ENCODE measurements around the gene CNOT2. TPM values are rescaled to one million over a fixed set of nuclear protein-coding genes. Genes with fewer than 3 reads are reported as not detected.

CNOT2 gene
- total RNA-seq, 2 donors from 2014 or later = 54.5 to 55.5 TPM

DNA sequence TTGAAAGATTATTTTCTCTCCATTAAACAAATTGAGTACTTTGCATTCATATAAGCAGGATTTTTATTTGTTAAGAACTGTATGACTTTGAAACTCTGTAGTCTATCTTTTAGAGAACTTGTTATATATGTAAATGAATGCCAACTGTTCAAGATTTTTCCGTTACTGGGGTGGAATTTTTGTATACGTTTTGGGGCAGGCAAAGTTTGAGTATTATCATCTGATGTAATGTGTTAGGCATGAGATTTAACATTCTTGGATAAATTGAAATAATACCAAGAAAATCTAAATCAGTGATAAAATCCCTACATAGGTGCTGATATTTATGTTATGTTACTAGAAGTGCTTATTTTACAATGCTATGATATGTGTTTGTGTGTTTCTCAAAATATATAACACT lies 8.4 kb downstream of the CNOT2 start:
- Histone ChIP-seq H3K4me3 (no peak overlapping the region), H3K36me3 (no peaks in the 10 kb centered on the region), H3K27ac (no peak overlapping the region), H3K9me3 (no peaks in the 10 kb centered on the region), H3K27me3 (no peaks in the 10 kb centered on the region), H3K4me1 (peaks cover 0 to 40% of the 10 kb centered on the region in 2 donors)
- TF ChIP-seq, protein P1, sequence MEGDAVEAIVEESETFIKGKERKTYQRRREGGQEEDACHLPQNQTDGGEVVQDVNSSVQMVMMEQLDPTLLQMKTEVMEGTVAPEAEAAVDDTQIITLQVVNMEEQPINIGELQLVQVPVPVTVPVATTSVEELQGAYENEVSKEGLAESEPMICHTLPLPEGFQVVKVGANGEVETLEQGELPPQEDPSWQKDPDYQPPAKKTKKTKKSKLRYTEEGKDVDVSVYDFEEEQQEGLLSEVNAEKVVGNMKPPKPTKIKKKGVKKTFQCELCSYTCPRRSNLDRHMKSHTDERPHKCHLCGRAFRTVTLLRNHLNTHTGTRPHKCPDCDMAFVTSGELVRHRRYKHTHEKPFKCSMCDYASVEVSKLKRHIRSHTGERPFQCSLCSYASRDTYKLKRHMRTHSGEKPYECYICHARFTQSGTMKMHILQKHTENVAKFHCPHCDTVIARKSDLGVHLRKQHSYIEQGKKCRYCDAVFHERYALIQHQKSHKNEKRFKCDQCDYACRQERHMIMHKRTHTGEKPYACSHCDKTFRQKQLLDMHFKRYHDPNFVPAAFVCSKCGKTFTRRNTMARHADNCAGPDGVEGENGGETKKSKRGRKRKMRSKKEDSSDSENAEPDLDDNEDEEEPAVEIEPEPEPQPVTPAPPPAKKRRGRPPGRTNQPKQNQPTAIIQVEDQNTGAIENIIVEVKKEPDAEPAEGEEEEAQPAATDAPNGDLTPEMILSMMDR (IDR thresholded peaks at IDR 0.05) = no peak
- DNase-seq (ENCODE audit: low spot score) = no peak

DNA sequence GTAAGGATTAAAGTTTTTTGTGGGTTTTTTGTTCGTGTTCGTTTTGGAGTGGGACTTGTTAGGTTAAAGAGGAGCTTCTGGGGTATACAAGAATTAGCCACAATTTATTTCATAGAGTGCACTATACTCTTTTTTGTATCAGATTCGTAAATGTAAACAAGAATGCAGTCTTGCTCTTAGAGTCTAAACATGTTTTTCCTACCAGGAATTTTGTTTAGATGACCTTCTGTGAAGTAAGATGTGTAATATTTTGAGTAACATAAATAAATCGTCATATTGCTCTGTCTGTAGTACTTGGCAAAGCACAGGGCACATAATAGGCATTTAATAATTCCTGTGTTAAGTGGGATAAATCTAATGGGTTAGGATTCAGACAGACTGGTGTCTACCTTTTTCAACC lies 9.6 kb downstream of the CNOT2 start:
- H3K27ac ChIP-seq = no peak overlapping the region
- TF ChIP-seq, protein P1 (IDR thresholded peaks at IDR 0.05) = no peak
- no peaks in the 10 kb centered on the region for H3K36me3 ChIP-seq
- H3K27me3 ChIP-seq = no peaks in the 10 kb centered on the region
- H3K4me3 ChIP-seq = no peak overlapping the region
- DNase-seq (ENCODE audit: low spot score) = no peak
- H3K9me3 ChIP-seq = no peaks in the 10 kb centered on the region
- peaks cover 0 to 30% of the 10 kb centered on the region in 2 donors for H3K4me1 ChIP-seq

DNA sequence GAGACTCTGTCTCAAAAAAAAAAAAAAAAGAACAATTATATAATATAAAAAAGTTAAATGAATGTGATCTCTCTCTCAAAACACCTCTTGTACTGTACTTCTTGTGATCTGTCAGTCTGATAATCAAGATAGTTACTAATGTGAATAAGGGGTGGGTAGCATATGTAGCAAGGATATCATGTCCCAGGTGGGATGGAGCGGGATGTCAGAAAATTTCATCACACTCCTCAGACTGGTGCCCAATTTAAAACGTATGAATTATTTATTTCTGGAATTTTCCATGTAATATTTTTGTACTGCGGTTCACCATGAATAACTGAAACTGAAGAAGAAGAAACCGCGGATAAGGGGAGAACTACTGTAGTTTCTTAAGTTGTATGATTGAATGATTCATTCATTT lies 11.0 kb downstream of the CNOT2 start:
- TF ChIP-seq, protein P1 (IDR thresholded peaks at IDR 0.05) = no peak
- Histone ChIP-seq H3K27me3 (no peaks in the 10 kb centered on the region), H3K9me3 (no peaks in the 10 kb centered on the region), H3K27ac (no peak overlapping the region), H3K4me3 (no peak overlapping the region), H3K4me1 (peaks cover 0 to 25% of the 10 kb centered on the region in 2 donors), H3K36me3 (no peaks in the 10 kb centered on the region)
- no peak for DNase-seq (ENCODE audit: low spot score)

DNA sequence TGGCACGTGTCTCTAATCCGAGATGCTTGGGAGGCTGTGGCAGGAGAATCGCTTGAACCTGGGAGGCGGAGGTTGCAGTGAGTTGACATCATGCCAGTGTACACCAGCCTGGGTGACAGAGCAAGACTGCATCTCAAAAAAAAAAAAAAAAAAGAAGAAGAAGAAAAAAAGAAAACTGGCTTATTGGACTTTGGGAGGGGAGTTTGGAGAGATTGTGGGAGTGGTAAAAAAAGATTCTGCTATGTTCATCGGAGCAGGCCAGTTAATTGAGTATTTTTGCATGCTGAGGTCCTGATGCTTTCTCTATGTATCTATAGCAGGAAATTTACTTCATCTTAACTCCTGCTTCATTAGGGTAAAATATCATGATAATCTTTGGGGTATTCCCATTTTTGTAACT lies 11.6 kb downstream of the CNOT2 start:
- no peaks in the 10 kb centered on the region for H3K36me3 ChIP-seq
- TF ChIP-seq, protein P1 (IDR thresholded peaks at IDR 0.05) = no peak
- DNase-seq (ENCODE audit: low spot score) = no peak
- no peaks in the 10 kb centered on the region for H3K27me3 ChIP-seq
- no peak overlapping the region for H3K4me3 ChIP-seq
- no peaks in the 10 kb centered on the region for H3K9me3 ChIP-seq
- no peak overlapping the region for H3K27ac ChIP-seq
- H3K4me1 ChIP-seq = peaks cover 0 to 25% of the 10 kb centered on the region in 2 donors

DNA sequence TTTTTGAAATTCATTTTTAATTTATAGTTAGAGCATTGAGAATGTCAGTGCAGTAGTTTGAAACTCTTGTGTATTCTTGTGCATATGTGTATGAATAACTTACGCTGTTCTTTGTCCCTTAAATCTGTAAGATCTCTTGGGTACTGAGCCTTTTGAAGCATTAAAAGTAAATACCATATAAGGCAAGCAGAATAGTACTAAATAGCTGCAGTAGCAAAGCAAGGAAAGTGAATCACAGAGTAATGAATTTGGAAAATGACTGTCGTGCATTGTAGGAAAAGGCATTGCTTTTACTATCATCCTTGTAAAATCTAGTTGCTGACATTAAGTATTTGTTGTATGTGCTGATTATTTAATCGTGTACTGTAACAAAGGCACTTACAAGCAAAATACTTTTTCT lies 12.1 kb downstream of the CNOT2 start:
- no peak for DNase-seq (ENCODE audit: low spot score)
- Histone ChIP-seq H3K4me3 (no peak overlapping the region), H3K36me3 (no peaks in the 10 kb centered on the region), H3K9me3 (no peaks in the 10 kb centered on the region), H3K27me3 (no peaks in the 10 kb centered on the region), H3K27ac (no peak overlapping the region), H3K4me1 (peaks cover 0 to 25% of the 10 kb centered on the region in 2 donors)
- TF ChIP-seq, protein P1 (IDR thresholded peaks at IDR 0.05) = no peak

All from right atrium auricular region (tissue), 2 donors.